DMS114 treated with DMSO at 0.1 percent for 48 hours (cell line): ENCODE data around the gene OGA.
"Not testable (repeated sequence)": the region's sequence is repeated elsewhere in the genome, so short reads cannot be mapped to it uniquely, and the experiment has no call there.

Source experiments
- DNase-seq: peaks from one replicate; lab custom pipeline; 2025; ENCODE audit not compliant: unreplicated experiment; lab: John Stamatoyannopoulos, UW

The OGA gene

DNA sequence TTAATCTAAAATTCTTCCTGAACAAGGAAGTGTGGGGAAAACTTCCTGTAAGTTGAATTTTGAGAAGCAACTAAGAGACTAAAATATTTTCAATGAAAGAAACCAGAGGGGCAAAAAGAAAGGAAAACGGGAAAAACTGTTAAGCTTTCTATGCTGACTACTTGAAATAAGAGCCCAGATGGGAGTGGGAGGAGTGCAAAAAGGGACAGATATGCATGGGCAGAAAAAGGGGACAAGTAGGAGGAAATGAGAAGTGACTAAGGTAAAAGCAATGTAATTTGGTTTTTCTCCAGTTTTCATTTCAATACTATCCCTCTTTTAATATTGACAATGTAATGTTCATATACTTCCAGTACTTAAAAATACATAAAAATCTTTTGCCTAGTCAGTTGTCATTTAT is 11.1 kb downstream of the OGA start:
- DNase-seq: no peak

- no peak for DNase-seq
Observed at GRCh38 chr10:101803511-101803910, 14.7 kb downstream of the OGA start.

DNA sequence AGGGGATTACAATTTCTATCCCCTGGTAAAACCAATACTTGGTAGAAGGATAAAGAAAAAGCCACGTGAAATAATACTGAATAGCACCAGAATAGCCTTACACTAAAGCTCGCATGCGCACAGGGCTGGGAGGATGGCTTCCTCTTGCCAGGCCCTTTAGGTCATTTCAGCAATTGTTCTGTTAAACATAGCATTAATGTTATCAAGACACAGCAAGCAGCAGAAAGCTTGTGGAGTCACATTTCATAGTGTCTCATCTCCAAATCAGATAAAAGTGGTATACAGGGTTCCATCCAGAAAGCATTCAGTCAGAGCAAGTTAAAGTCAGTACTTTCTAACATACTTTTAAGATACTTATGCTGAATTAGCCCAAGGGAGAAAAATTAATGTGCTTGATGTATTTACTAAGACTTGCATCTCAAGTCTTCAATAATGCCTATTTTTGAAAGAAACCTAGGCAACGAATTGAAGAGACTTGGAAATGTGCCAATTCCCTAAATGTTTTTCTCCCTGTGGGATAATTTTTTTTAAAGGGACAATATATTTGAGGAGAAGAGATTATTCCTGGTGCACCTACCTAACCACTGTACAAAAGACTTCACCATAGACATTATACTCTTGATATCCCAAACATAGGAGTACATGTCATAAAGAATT is 20.7 kb downstream of the OGA start:
- DNase-seq: no peak

- no peak for DNase-seq
Observed at GRCh38 chr10:101793526-101793925, 24.7 kb downstream of the OGA start.

- DNase-seq: no peak
Observed at GRCh38 chr10:101789686-101790085, 28.6 kb downstream of the OGA start.

GRCh38 chr10:101789231-101789630 is 29.0 kb downstream of the OGA start:
- not testable (repeated sequence) for DNase-seq

GRCh38 chr10:101785801-101786200 is 32.4 kb downstream of the OGA start:
- DNase-seq: no peak

DNA sequence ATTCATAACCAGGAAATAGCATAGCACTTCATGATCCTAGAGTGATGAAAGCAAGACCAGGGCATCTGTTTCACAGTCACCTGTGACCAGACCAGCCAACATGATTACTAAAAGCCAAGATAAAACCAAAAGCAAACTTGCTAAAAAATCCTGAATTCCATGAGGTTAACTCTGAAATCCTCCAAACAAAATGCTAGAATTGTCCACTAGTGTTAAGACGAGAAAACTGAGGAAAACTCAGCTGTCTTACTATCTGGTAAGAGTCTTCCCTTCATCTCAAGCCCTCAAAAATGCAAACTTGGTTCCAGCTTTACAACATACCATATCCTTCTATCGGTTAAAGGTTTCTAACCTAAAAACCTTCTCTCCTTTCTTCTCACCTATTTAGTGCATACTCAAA is 33.7 kb downstream of the OGA start:
- DNase-seq: no peak

- no peak for DNase-seq
Observed at GRCh38 chr10:101783736-101784118, 34.5 kb downstream of the OGA start.

- DNase-seq: peak; percentile 89
Observed at GRCh38 chr10:101782811-101783735, 35.2 kb downstream of the OGA start, which contains the start of gene NPM3. Gene NPM3 (minus strand): TSS chr10:101783446. CDS start chr10:101783390, 56 bp downstream.

GRCh38 chr10:101781984-101782810 is 36.0 kb downstream of the OGA start:
- DNase-seq: no peak

DNA sequence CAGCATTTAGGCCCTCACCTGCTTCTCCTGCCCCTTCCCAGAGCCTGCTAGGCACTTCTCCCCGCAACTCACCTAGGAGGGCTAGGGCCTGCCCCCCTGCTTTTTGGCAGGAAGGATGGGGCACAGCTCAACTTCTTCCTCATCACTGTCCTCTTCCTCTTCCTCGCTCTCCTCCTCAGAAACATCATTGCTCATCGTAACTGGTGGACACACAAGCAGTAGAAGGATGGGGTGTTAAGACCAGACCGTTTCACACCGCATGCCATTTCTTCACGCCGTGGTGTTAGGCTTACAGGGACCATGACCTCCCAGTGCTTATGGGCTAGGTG is 36.6 kb downstream of the OGA start:
- no peak for DNase-seq

DNA sequence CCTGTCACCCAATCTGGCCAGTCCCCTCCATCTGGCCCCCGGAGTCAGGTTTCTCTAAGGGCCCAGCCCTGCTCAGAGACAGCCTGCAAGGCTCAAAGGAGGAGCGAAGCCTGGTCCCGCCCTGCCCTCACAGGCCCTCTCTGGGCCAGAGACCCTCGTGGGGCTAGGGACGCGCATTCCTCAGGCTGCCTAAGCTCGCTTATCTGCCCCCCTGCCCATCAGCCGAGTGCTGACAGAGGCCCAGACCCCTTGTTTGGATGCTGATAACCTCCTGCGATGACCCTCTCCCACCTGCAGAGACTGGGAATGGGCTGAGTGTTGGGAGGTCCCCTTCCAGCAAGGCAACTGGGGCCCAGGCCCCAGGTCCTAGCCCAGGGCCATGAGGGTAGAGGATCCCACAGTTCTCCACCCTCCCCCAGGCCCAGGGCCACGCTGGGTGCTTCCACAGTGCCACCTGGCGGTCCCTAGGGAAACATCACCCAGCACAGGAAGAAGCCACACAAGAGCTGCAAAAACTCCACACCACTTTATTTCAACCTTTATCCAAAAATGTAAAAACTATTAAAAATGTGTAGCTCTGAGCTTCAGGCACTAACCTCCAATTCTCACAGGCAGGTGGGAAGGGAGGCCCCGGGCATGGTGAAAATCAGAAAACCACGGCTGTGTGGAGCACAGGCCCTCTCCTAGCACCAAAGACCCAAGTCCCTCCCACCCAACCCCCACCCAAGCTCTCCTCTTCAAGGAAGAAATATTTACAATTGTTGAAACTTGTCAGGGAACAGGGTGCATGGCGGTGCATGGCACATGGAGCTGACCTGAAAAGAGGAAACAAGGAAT is 37.2 kb downstream of the OGA start:
- peak; percentile 62 for DNase-seq

GRCh38 chr10:101780187-101780817 is 37.9 kb downstream of the OGA start:
- no peak for DNase-seq

DNA sequence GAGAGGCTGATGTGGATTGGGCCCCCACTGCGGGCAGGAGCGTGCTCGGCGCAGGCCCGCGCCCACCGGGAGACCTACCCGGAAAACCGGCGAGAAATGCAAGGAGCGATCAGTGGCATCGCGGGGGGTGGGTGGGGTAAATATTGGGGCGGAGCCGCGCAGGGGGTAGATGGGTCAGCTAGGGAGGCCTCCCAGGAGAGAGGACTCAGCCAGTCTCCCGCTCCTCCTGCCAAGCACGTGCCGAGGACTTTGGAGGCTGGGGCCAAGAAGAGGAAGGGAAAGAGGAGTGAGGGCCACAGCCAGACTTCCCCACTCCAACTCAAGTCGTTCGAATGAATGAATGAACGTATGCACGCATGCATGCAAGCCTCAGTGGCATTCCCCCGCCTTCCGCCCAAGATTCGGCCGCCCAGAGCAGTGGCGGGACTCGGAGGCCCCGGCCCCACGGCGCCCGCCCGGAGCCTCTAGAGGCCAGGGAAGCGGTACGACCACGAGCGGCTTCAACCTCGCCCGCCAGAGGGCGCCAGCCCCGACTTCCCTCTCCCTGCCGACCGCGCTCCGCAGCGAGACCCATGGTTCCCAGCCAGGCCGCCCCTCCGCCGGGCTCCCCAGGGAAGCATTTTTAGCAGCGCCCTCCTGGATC is 38.6 kb downstream of the OGA start:
- no peak for DNase-seq

DNA sequence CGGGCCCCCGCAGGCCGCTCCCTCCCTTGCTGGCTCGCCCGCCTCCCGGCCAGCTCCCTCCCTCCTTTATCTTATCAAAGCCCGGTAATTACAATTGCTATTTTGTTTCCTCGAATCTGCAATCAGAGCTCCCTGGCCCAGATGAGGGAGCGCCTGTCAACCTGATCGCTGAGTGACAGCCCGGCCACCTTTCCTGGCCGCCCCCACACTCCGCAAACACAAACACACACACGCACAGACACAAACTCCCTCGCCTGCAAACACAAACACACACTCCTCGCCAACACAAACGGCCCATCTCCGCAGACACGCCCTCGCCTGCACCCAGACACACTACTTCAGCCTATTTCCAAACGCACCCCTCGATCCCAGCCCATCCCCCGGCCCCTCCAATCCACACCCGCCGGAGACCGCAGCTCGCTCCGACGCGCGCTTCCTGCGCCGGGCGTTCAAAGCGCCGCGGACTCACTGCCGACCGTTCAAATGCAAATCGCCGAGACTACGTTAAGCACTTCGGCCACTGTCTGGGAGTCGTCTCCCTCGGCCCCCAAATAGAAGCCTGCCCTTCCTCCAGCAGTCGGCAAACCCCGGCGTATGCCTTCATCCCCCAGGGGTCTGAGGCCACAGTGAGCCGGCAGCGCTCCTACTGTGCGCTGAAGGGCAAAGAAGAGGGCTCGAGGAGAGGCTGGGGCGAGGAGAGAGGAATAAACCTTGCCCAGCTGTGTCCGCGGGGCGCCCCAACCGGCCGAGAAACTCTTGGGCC is 39.3 kb downstream of the OGA start:
- DNase-seq: no peak

- no peak for DNase-seq
Observed at GRCh38 chr10:101778151-101778780, 40.0 kb downstream of the OGA start.

- no peak for DNase-seq
Observed at GRCh38 chr10:101777619-101778145, 40.6 kb downstream of the OGA start.
